T-helper 1 cell (primary cell): Measurements from ENCODE around the gene ZFP62.

Experiments
- DNase-seq, 5 donors: peaks; one replicate each; pipeline ENCODE4 v3.0.0-alpha.2; 2012 to 2020

The ZFP62 gene

DNA sequence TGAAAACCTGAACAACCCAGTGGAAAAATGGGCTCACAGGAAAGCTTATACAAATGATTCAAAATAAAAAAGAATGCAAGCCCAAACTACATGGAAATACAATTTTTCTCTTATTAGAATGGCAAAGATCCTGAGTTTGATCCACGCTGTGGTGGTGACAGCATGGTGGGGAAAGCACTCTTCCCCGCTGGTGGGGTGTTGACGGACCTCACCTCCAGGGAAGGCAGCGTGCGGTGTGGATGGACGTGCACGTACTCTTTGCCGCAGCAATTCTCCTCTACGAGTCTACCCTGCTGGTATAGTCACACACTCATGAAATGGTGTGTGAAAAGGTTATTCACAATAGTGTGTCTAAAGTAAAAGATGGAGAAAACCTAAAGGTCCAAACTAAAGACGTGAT lies 5.9 kb upstream of the ZFP62 start:
- DNase-seq: no peak

DNA sequence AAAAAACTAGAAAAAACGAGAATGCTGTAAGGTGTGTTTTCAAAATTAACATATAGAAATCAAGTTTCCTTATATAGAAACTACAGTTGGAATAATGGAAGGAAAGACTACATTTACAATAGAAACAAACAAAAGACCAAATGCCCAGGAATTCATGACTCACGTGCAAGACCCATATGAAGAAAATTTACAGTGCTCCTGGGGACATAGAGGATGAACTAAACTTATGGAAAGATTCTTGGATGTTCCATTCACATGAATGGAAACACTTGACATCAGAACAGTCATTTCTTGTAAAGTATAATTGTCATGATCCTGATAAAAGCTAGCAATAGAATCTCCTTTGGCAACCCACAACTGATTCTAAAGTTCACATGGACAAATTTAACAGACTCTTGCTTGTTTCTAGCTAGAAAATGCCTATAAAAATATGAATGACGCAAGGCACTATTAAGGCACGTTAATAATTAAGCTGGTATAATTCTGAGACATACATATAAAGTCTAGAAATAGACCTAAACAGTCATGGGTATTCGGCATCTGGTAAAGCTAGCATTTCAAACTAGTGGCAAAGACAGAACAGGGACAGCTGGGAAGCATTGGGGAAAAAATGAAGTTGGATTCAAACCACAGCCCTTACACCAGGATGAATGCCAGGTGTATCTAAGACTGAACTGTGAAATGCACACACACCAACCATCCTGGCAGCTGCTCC lies 5.1 kb upstream of the ZFP62 start:
- DNase-seq: no peak

DNA sequence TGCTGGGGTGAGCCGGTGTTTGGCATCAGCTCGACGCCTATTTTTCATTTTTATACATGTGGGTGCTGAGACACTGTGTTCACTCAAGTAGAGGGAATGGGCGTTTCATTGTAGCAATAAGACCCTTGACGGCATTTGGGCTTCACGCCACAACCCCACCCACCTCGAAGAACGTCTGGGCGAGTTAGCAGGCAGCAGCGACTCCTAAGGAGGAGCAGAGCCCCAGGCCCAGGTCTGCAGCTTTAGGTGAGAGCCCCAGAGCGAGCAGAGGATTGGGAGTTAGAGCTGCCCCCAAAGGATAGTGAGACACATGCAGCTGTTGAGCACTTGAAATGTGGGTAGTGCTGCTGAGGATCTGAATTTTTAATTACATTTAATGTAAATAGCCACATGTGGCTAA lies 1.6 kb upstream of the ZFP62 start:
- no peak for DNase-seq

DNA sequence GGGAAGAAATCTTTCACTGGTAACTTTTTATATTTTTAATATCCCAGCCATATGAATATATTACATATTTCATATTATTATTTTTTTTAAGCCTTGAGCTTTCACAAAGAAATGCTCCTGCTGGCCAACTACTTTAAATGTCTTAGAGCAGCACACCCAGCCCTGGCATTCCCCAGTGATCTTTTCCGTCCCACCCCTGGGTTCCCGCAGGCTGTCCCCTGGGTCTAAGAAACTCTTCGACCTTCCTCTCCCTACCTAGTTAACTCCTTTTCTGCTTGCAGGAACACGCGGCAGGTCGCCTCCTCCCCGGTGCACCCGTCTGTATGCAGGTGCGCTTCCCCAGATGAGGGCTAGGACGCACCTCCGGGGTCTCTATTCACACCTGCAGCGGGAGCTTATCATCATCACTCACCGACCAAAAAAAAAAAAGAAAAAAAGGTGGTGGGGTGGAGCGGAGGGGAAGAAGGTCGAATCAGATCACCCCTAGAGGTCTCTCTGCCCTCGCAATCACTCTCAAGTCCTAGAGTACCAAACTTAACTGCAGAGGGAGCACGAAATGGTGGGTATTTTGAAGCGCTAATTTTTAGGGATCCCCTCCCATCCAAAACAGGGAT lies 696 bp downstream of the ZFP62 start:
- peak; percentile 25 to 81 (median 46) for DNase-seq

DNA sequence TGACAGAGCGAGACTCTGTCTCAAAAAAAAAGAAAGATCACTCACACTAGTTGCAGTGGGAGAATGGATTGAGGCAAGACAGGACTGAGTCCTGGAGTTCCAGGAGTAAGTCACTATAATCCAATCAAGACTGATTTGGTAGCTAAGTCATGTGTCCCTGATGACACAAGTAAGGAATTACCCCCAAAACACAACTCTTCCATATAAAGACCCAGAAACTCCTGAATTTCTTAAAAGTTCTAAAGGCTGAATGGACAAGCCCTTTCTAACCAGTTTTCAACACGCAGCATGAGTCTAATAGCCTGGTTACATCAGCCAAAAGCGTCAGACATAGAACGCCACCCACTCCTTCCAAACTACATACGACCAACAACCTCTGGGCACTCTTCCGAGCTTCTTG lies 2.5 kb downstream of the ZFP62 start:
- no peak for DNase-seq

DNA sequence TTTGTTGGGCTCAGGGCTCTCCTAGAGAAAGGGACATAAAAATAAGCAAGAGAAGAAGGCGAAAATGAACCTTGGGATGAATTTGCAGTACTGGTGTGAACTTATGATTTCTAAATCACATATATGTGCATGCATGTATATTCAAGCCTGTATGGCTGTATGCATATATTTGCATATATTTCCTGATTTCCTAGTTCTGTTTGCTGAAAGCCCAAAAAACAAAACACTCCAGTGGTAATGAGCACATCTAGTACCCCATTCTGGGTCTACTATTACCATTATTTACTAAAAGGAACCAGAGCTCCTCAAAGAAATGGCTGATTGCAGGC lies 7.3 kb downstream of the ZFP62 start:
- no peak for DNase-seq

DNA sequence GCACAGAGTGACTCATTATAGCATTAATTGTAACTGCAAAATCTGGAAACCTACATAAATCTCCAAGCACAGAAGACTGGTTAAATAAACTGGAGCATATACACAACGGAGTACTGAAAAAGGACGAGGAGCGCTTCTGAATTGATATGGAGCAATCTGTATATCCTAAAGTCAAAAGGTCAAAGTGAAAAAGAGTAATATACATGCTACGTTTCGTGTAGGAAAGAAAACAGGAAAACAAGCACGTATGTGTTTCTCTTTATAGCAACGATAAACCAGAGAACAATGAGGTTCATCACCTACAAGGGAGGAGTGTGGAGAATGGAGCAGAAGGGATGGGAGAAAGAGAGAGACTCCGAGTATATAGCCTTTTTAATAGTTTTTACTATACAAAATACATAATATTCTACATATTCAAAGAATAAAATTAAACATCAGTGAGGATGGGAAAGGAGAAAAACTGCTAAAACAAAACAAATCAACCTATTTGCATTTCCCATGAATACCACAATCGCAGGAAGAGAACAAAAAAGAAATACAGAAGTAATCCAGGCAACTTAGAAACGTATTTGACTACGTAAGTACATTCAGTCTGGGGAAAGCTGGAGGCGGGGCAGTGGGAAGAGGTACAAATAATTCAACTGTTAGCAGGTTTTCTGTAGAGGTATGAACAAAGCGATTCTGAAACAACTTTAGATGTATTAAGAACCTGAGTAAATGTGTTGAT lies 7.8 kb downstream of the ZFP62 start:
- DNase-seq: no peak

DNA sequence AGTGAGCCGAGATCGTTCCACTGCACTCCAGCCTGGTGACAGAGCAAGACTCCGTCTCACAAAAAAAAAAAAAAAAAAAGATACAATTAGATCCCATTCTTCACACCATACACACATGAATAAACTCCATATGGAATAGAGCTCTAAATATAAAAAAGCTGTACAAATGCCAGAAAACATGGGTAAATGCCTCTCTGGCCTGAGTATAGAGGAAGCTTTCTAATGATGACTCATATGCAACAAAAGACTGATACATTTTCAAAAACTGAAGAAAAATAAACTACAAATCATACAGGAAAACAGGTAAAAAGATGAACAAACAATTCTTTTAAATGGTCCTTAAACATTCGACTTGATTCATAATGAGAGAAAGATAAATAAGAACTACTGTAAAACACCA lies 8.6 kb downstream of the ZFP62 start:
- DNase-seq: no peak

DNA sequence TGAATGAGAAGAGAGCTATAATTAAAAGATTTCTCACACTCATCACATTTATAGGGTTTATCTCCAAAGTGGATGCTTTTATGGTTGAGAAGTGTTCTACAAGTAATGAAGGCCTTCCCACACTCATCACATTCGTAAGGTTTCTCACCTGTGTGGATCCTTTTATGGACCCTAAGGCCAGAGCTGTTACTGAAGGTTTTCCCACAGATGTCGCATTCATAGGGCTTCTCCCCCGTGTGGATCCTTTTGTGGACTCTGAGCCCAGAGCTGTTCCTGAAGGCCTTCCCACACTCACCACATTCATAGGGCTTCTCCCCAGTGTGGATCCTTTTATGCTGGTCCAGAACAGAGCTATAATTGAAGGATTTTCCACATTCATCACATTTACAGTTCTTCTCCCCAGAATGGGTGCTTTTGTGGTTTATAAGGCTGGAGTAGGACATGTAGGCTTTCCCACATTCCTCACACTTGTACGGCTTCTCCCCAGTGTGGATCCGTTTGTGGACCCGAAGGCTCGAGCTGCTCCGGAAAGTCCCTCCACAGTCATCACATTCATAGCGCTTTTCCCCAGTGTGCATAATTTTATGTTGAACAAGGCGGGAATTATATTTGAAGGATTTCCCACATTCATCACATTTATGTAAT lies 10.5 kb downstream of the ZFP62 start:
- no peak for DNase-seq

DNA sequence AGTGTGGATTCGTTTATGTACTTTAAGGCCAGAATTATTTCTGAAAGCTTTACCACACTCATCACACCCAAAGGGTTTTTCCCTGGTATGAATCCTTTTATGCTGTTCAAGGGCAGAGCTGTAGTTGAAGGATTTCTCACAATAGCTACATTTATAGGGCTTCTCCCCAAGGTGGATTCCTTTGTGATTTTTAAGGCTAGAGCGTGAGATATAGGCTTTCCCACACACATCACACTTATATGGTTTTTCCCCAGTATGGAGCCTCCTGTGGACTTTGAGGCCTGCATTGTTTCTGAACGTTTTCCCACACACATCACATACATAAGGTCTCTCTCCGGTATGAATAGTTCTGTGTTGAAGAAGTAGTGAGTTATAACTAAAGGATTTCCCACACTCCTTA lies 11.2 kb downstream of the ZFP62 start:
- DNase-seq: no peak

DNA sequence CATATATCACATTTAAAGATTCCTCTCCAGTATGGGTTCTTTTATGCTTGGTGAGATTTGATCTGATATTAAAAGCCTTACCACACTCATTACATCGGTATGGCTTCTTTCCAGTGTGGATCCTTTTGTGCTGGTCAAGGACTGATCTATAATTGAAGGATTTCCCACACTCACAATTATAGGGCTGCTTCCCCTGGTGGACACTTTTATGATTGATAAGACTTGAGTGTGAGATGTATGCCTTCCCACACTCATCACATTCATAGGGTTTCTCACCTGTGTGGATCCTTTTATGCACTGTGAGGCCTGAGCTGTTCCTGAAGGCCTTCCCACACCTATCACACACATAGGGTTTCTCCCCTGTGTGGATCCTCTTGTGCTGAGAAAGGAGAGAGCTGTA lies 12.2 kb downstream of the ZFP62 start:
- DNase-seq: no peak

DNA sequence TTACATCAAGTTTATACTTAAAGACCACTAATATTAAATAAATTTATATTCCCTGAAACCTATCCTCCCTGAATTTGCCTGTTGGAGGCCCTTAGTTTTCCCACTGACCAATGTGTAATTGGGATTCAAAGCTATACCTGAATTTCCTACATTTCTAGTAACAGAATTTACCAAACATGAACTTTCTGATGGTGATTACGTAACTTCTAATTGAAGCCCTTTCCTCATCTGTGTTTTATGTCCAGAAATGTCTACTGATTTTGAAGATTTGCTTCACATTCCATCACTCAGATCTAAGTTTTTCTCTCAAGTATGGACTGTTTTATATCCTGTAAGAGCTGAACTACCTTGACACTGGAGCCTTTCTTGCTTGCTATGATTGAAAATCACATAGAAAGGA lies 12.8 kb downstream of the ZFP62 start:
- no peak for DNase-seq

DNA sequence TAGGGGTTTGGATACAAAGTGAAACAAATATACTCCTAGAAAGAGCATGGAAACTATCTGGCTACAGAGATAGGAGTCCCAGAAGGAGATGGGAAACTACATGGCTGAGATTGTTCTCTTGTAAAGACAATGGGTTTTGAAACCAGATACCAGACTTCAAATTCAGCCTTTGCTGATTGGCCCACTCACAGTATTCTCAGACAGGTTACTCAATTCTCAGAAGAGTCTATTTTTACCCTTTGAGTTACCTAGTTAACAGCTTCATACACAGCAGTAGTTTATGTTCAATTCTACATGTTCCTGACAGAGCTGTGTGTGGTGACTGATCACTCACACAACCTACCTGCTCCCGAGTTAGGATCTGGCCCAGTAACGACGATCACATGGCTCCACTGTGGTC lies 14.1 kb downstream of the ZFP62 start:
- DNase-seq: no peak

DNA sequence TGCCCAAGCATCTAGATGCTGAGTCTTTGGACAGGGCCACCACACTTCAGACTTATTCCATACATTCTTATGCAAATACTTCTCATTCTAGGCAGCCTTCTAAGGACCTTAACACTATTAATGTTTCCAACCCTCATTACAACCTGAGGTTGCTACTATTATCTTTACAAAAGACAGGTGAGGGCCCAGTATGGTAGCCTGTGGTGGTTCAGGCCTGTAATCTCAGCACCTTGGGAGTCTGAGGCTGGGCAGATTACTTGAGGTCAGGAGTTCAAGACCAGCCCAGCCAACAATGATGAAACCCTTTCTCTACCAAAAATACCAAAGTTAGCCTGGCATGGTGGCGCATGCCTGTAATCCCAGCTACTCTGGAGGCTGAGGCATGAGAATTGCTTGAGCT lies 16.2 kb downstream of the ZFP62 start:
- no peak for DNase-seq

DNA sequence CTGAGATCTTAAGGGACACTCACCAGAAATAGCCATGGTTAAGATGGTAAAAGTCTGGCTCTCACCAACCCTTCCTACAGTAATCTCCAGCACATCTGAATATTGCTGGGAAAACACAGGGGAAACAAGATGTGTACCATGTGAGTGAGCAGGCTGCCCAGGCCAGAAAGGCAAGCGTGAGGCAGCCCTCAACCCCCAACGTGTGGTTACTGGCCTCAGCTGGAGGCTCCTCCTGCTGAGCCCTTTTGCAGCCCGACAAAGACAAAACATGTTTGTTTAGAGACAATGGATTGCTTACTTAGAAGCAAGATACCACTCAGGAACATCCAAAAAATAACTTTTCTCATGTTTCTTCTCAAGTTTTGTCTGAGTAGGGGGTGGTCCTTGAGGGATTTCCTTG lies 16.6 kb downstream of the ZFP62 start:
- DNase-seq: no peak

DNA sequence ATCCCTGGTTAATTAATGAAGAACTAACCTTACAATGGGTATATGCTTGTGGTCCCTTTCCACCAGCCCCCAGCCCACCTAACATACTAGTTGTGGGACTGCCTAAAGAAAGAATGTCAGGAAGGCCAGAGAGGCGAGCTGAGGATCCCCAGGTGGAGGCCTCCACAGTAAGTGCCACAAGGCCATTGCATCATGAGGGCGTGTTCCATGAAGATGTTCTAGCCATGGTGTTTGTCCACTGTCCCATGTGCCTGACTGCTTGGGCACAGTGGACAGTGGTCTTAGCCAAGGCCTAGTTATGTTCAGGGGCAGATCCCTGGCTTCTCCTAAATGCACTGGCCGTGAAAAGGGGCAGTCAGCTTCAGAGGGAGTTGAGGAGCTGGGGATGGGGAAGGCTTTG lies 21.1 kb downstream of the ZFP62 start:
- DNase-seq: no peak

DNA sequence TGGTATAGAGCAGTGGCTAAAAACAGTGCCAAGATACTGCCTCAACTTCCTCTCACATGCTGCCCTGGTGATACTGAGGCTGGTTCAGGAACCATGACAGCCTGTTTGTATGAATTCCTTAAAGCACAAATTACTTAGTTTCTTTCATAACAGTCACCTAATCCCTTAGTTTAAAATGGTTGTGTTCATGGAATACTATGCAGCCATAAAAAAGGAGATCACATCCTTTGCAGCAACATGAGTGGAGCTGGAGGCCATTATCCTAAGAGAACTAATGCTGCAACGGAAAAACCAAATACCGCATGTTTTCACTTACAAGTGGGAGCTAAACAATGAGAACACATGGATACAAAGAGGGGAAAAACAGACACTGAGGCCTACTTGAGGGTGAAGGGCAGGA lies 21.8 kb downstream of the ZFP62 start:
- no peak for DNase-seq

DNA sequence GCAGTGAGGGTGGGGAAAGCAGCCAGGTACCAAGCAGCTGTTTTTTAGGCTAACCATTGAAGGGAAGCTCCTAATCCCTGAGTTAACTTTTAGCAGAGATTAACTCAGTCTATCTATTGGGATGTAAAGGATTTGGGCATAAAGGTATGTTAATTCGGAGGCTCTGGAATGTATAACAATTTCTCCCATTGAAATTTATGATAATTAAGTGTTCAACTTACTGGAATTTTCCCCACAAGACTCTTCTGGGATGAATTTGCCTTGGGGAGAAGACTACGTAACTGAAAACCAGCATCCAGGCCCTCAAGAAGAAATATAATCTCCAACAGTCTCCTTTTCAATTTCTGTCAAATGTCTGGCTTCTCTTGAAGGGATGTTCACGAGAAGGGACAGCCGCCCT lies 23.6 kb downstream of the ZFP62 start:
- no peak for DNase-seq

DNA sequence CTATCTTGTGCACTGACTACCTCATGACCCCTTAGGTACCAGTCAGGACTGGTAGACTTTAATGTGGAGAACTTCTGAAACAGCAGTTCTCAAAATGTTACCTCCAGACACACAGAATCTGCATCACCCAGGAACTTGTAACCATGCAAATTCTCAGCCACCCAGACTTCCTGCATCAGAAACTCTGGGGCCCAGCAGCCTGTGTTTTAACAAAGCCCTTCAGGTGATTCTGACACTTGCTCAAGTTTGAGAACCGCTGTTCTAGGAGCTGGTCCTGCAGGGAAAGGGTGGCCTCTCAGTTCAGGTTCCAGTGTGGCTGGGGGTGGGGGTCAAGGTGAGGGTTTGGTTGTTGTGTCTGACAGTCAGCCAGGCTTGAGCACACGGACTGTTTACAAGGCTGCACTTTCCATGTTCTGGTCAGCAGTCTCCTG lies 28.4 kb downstream of the ZFP62 start:
- peak in 3 of 5 donors; percentile 21 to 69 (median 24) for DNase-seq

DNA sequence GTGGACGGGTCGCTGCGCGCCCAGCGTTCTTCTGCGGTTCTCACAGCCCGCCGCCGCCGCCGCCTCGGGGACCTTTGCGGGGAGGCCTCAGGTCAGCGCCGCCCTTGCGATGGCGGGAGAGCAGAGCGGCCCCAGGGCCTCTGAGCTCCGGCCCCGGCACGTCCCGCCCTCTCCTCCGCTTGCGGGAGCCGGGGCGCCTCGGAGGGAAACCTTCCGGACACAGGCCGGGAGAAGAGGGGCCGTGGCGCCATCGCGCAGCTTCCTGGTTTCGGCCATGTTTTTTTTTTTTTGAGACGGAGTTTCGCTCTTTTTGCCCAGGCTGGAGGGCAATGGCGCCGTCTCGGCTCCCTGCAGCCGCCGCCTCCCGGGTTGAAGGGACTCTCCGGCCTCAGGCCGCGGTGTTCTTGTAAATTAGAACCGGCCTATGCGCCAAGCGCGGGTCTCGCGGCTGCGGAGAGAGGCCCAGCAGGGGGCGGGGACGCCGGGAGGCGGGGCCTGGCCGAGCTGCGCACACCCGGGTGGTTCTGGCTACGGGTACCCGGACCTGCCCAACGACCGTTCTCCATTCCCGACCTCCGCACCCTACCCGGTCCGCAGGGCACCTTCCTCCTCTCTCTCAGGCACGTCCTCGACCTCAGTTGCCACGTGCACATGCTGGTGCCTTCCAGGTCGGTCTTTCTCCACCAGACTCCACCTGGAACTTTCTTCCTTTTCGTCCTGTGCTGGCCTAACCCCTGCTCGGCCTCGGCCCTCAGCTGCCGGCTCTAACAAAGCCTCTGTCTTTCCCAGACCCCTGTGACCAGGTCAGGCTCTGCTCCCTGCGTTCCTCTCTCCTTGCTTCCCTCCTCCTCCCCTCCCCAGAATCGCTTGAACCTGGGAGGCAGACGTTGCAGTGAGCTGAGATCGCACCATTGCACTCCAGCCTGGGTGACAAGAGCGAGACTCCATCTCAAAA lies 29.7 kb downstream of the ZFP62 start:
- DNase-seq: peak; percentile 55 to 79 (median 62)

DNA sequence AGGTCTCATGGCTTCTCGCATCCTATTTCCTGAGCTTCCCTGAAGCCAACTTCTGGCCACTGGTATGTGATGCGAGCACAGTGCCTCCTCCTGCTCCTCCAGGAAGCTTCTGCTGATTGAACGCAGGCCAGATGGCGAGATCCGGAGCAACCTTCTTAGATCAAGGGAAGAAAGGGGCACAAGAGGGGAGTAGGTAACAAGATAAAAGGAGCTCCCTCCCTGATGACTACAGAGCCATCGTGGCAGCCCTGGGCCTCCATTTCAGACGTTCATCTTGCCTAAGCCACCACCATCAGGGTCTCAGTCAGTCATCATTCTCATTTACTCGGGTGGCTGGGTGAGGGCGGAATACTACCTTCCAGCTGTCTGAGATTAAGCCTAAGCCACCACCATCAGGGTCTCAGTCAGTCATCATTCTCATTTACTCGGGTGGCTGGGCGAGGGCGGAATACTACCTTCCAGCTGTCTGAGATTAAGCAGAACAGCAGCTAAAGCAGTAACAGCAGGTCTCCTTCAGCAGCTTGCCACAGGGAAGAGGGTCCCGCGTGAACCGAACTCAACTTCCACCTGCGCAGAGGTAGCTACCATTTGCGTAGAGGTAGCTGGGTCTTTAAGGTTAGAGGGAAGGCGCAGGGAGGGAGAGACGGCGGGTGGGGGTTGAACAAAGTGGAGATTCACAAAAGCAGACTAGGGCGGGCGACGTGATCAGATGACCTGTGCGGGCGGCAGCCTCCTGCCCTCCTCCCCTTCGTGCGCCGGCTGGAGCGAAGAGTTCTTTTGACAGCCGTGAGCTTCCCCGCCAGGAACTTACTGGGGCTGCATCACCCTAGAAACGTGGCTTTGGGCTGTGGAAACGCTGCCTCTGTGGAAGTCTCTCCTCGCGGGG lies 30.6 kb downstream of the ZFP62 start:
- DNase-seq: peak; percentile 41 to 69 (median 66)

DNA sequence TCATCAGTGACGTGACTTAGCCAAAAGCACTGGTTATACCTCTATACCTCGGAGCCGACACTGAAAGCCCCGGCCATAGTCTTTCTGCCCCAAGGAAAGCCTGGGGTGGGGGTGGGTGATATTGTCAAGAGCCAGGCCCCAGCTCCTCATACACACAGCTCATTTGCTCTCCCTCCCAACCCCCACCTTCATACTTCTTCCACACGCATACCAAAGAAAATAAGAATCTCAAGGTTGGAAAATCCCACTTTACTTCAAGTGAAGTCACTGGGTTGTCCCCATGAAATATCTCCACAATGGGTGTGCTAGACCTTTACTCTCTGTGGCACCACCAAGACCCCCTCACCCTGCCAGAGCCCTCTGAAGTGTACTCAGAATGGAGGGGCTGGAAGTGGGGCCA lies 31.4 kb downstream of the ZFP62 start:
- no peak for DNase-seq
